ENCODE measurements around the gene TMEM238L. TPM values are rescaled to one million over a fixed set of nuclear protein-coding genes. Genes with fewer than 3 reads are reported as not detected.

The TMEM238L gene
- total and polyA plus RNA-seq, 2 donors (not counting 3 experiments of a cell fraction or from before 2014, with no cell fraction given): not detected

DNA sequence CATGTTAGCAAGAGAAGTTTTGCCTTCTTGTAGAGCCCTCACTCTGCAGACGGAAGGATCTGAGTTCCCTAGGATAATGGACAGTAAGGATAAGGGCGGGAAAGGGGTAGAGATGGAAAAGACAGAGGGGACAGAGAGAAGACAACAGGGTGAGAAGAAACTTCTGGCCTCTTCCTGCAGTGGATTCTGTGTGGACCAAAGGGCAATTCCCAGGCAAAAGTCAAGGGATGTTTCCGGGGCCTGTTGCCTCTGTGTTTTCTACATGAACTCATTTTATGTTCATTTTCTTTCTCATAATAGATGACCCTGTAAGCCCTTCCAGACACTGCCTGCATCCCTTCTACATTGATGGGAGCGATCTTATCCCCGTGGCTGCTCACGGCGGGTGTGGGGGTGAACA, 647 bp upstream of the TMEM238L start:
- intact Hi-C loops (cut with micrococcal nuclease): no loop called here
- CTCF ChIA-PET: no interaction called here
- H4K20me1 ChIP-seq (replicated peaks; ENCODE audit: control insufficient read depth, extremely low read depth, insufficient read depth, low read length): no peaks in the 10 kb centered on the region
- DNase-seq (ENCODE audit: low read depth, low spot score) (no peak), FAIRE-seq (no peak)
- no peak overlapping the region for H2AFZ ChIP-seq (ENCODE audit: low read depth, low read length)
- TF ChIP-seq MAX (IDR thresholded peaks at IDR 0.05; ENCODE audit: insufficient read depth, insufficient read length) (no peak), EZH2 (IDR thresholded peaks at IDR 0.05; ENCODE audit: borderline replicate concordance, low read depth, low read length, severe bottlenecking) (no peak), MYC (IDR thresholded peaks at IDR 0.05; ENCODE audit: low read depth, low read length) (no peak), POLR2AphosphoS5 (IDR thresholded peaks at IDR 0.05; ENCODE audit: insufficient read depth, low read depth, low read length) (no peak), FOS (IDR thresholded peaks at IDR 0.05; ENCODE audit: borderline replicate concordance, insufficient read depth, low read length) (no peak), GATA2 (IDR thresholded peaks at IDR 0.05; ENCODE audit: insufficient read depth, insufficient read length, low read depth, low read length) (no peak)
- no peaks in the 10 kb centered on the region for H3K9me1 ChIP-seq (replicated peaks; ENCODE audit: control insufficient read depth, extremely low read depth, insufficient read depth, low read length)
- H3K79me2 ChIP-seq (ENCODE audit: control insufficient read depth, insufficient read depth, low read length): no peaks in the 10 kb centered on the region
- no peaks in the 10 kb centered on the region for H3K4me1 ChIP-seq (ENCODE audit: control insufficient read depth, extremely low read depth, insufficient read depth, low read length)
- dilution Hi-C loops (cut with MboI; ENCODE audit: extremely low pct_ligation_motif_present, low sequenced_read_pairs): no loop called here
- no peaks in the 10 kb centered on the region for H3K9me3 ChIP-seq (replicated peaks; ENCODE audit: control insufficient read depth, insufficient read depth, low read length)
- no peak overlapping the region for H3K27ac ChIP-seq (ENCODE audit: insufficient read depth, low read depth, low read length)
- H3K4me2 ChIP-seq (ENCODE audit: insufficient read depth, low read length): no peak overlapping the region
- POLR2A ChIA-PET: no interaction called here
- H3K27me3 ChIP-seq (ENCODE audit: control insufficient read depth in 2 of 2, insufficient read depth in 2 of 2, low read length in 2 of 2): no peaks in the 10 kb centered on the region
- BruUV-seq (replicated peaks): no TSS peak
- H3K4me3 ChIP-seq (replicated peaks in 1 of 3; ENCODE audit: insufficient read depth in 1 of 3, low read depth in 1 of 3, low read length in 3 of 3): no peak overlapping the region
- no peak overlapping the region for H3K9ac ChIP-seq (replicated peaks; ENCODE audit: extremely low read depth, insufficient read depth, low read length)
- H3K36me3 ChIP-seq (ENCODE audit: control insufficient read depth in 2 of 2, extremely low read depth in 1 of 2, insufficient read depth in 2 of 2, low read length in 2 of 2): no peaks in the 10 kb centered on the region

- no TSS peak for BruUV-seq (replicated peaks)
- Histone ChIP-seq H4K20me1 (replicated peaks; ENCODE audit: control insufficient read depth, extremely low read depth, insufficient read depth, low read length) (no peaks in the 10 kb centered on the region), H3K27me3 (ENCODE audit: control insufficient read depth in 2 of 2, insufficient read depth in 2 of 2, low read length in 2 of 2) (no peaks in the 10 kb centered on the region), H2AFZ (ENCODE audit: low read depth, low read length) (no peak overlapping the region), H3K9me1 (replicated peaks; ENCODE audit: control insufficient read depth, extremely low read depth, insufficient read depth, low read length) (no peaks in the 10 kb centered on the region), H3K36me3 (ENCODE audit: control insufficient read depth in 2 of 2, extremely low read depth in 1 of 2, insufficient read depth in 2 of 2, low read length in 2 of 2) (no peaks in the 10 kb centered on the region), H3K9ac (replicated peaks; ENCODE audit: extremely low read depth, insufficient read depth, low read length) (no peak overlapping the region), H3K4me1 (ENCODE audit: control insufficient read depth, extremely low read depth, insufficient read depth, low read length) (no peaks in the 10 kb centered on the region), H3K9me3 (replicated peaks; ENCODE audit: control insufficient read depth, insufficient read depth, low read length) (no peaks in the 10 kb centered on the region), H3K4me2 (ENCODE audit: insufficient read depth, low read length) (no peak overlapping the region), H3K27ac (ENCODE audit: insufficient read depth, low read depth, low read length) (no peak overlapping the region), H3K79me2 (ENCODE audit: control insufficient read depth, insufficient read depth, low read length) (no peaks in the 10 kb centered on the region), H3K4me3 (replicated peaks in 1 of 3; ENCODE audit: insufficient read depth in 1 of 3, low read depth in 1 of 3, low read length in 3 of 3) (no peak overlapping the region)
- TF ChIP-seq POLR2AphosphoS5 (IDR thresholded peaks at IDR 0.05; ENCODE audit: insufficient read depth, low read depth, low read length) (no peak), EZH2 (IDR thresholded peaks at IDR 0.05; ENCODE audit: borderline replicate concordance, low read depth, low read length, severe bottlenecking) (no peak), MYC (IDR thresholded peaks at IDR 0.05; ENCODE audit: low read depth, low read length) (no peak), MAX (IDR thresholded peaks at IDR 0.05; ENCODE audit: insufficient read depth, insufficient read length) (no peak), POLR2A (IDR thresholded peaks at IDR 0.05; ENCODE audit: low read depth, low read length) (no peak), GATA2 (IDR thresholded peaks at IDR 0.05; ENCODE audit: insufficient read depth, insufficient read length, low read depth, low read length) (no peak), JUN (IDR thresholded peaks at IDR 0.05; ENCODE audit: borderline replicate concordance, insufficient read depth, insufficient read length, low read depth) (no peak), FOS (IDR thresholded peaks at IDR 0.05; ENCODE audit: borderline replicate concordance, insufficient read depth, low read length) (no peak)
- TF ChIP-seq, protein P1, sequence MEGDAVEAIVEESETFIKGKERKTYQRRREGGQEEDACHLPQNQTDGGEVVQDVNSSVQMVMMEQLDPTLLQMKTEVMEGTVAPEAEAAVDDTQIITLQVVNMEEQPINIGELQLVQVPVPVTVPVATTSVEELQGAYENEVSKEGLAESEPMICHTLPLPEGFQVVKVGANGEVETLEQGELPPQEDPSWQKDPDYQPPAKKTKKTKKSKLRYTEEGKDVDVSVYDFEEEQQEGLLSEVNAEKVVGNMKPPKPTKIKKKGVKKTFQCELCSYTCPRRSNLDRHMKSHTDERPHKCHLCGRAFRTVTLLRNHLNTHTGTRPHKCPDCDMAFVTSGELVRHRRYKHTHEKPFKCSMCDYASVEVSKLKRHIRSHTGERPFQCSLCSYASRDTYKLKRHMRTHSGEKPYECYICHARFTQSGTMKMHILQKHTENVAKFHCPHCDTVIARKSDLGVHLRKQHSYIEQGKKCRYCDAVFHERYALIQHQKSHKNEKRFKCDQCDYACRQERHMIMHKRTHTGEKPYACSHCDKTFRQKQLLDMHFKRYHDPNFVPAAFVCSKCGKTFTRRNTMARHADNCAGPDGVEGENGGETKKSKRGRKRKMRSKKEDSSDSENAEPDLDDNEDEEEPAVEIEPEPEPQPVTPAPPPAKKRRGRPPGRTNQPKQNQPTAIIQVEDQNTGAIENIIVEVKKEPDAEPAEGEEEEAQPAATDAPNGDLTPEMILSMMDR (IDR thresholded peaks at IDR 0.05; ENCODE audit: extremely low read depth in 1 of 2, insufficient read depth in 1 of 2, low read depth in 1 of 2, low read length in 2 of 2): no peak
- intact Hi-C loops (cut with micrococcal nuclease): no loop called here
- ChIA-PET POLR2A (no interaction called here), CTCF (no interaction called here)
- DNase-seq (ENCODE audit: low read depth, low spot score) (no peak), FAIRE-seq (no peak)
- dilution Hi-C loops (cut with MboI; ENCODE audit: extremely low pct_ligation_motif_present, low sequenced_read_pairs): no loop called here
Measured at GRCh38 chr17:10803350-10803749, 549 bp downstream of the TMEM238L start.

All from endothelial cell of umbilical vein (primary cell).